Measurements from ENCODE around the gene STAT5B.
"Not testable (repeated sequence)": the region's sequence is repeated elsewhere in the genome, so short reads cannot be mapped to it uniquely, and the experiment has no call there.

STAT5B gene

GRCh38 chr17:42266462-42266861 lies 9.7 kb downstream of the STAT5B start:
- DNase-seq, result no peak

- DNase-seq, result not testable (repeated sequence)
These were observed 11.8 kb downstream of the STAT5B start for GRCh38 chr17:42264366-42264765.

GRCh38 chr17:42260318-42260717 lies 15.9 kb downstream of the STAT5B start:
- DNase-seq, result no peak

GRCh38 chr17:42255445-42255844 lies 20.7 kb downstream of the STAT5B start:
- DNase-seq, result no peak

- DNase-seq, result no peak
These were observed 22.6 kb downstream of the STAT5B start for GRCh38 chr17:42253578-42253977.

- DNase-seq, result no peak
These were observed 23.3 kb downstream of the STAT5B start for GRCh38 chr17:42252597-42253550.

GRCh38 chr17:42251115-42251514 lies 25.1 kb downstream of the STAT5B start:
- DNase-seq, result no peak

- no peak for DNase-seq
These were observed 26.3 kb downstream of the STAT5B start for GRCh38 chr17:42249681-42250446.

GRCh38 chr17:42248351-42249179 lies 27.6 kb downstream of the STAT5B start:
- DNase-seq, result peak; percentile 60

- no peak for DNase-seq
These were observed 28.5 kb downstream of the STAT5B start for GRCh38 chr17:42247734-42248133.

- no peak for DNase-seq
These were observed 29.7 kb downstream of the STAT5B start for GRCh38 chr17:42246515-42246914.

- not testable (repeated sequence) for DNase-seq
These were observed 31.0 kb downstream of the STAT5B start for GRCh38 chr17:42245183-42245582.

- not testable (repeated sequence) for DNase-seq
These were observed 32.1 kb downstream of the STAT5B start for GRCh38 chr17:42244116-42244515.

GRCh38 chr17:42243493-42243982 lies 32.7 kb downstream of the STAT5B start:
- no peak for DNase-seq

GRCh38 chr17:42241871-42242270 lies 34.3 kb downstream of the STAT5B start:
- DNase-seq, result no peak

- DNase-seq, result not testable (repeated sequence)
These were observed 35.3 kb downstream of the STAT5B start for GRCh38 chr17:42240863-42241262.

- DNase-seq, result no peak
These were observed 36.0 kb downstream of the STAT5B start for GRCh38 chr17:42240201-42240600.

- not testable (repeated sequence) for DNase-seq
These were observed 36.6 kb downstream of the STAT5B start for GRCh38 chr17:42239576-42239975.

- DNase-seq, result no peak
These were observed 39.4 kb downstream of the STAT5B start for GRCh38 chr17:42236760-42237159.

GRCh38 chr17:42233994-42234393 lies 42.2 kb downstream of the STAT5B start:
- no peak for DNase-seq

- DNase-seq, result no peak
These were observed 43.0 kb downstream of the STAT5B start for GRCh38 chr17:42233156-42233555.

- no peak for DNase-seq
These were observed 46.0 kb downstream of the STAT5B start for GRCh38 chr17:42230225-42230624.

All from activated CD4-positive, CD25-positive, alpha-beta regulatory T cell treated with anti-CD3 and anti-CD28 coated beads, Interleukin-2, amount 50 U/mL, for 72 hours (primary cell).